Common myeloid progenitor, CD34-positive (primary cell): ENCODE data around the gene ROR2.
"Not testable (repeated sequence)": the region's sequence is repeated elsewhere in the genome, so short reads cannot be mapped to it uniquely, and the experiment has no call there.

Experiments
- CTCF ChIA-PET: fragments of 350-600 bp; sonication (Branson Sonifier 250); formaldehyde crosslinking; loops from one replicate; lab custom pipeline; 2021; ENCODE audit warnings: antibody characterized with exemption; lab: Charles Lee
- POLR2A ChIA-PET: fragments of 350-600 bp; sonication (Branson Sonifier 250); formaldehyde crosslinking; loops from one replicate; lab custom pipeline; 2021; ENCODE audit warnings: antibody characterized with exemption; lab: Charles Lee
- DNase-seq, 3 donors: peaks; one replicate each; pipeline versions ENCODE4 v3.0.0 to v3.0.0-alpha.2; 2013
- H3K27ac ChIP-seq, 2 experiments: 1 replicate in 1 of 2; 2 replicates in 1 of 2; pipeline ENCODE4 v1.7.0; 2013; ENCODE audit warnings: inconsistent platforms in 2 of 2, low read length in 2 of 2, mild to moderate bottlenecking in 2 of 2, low read depth in 1 of 2, moderate library complexity in 1 of 2; ENCODE audit not compliant: severe bottlenecking in 2 of 2, insufficient read depth in 1 of 2, poor library complexity in 1 of 2
- H3K27me3 ChIP-seq, 5 experiments: replicated peaks in 2 of 5; 1 replicate in 3 of 5; 2 replicates in 2 of 5; pipeline versions ENCODE4 v1.6.1 to v1.7.0; 2013; ENCODE audit warnings: low read length in 4 of 5, mild to moderate bottlenecking in 2 of 5, moderate library complexity in 2 of 5, inconsistent platforms in 1 of 5; ENCODE audit not compliant: insufficient read depth in 5 of 5, control insufficient read depth in 4 of 5
- H3K36me3 ChIP-seq, 4 experiments: 1 replicate in 2 of 4; 2 replicates in 2 of 4; pipeline versions ENCODE4 v1.6.1 to v1.7.0; 2013; ENCODE audit warnings: low read length in 3 of 4, control low read depth in 1 of 4, mild to moderate bottlenecking in 1 of 4; ENCODE audit not compliant: control insufficient read depth in 4 of 4, insufficient read depth in 4 of 4
- H3K4me1 ChIP-seq, 4 experiments: 1 replicate in 3 of 4; 2 replicates in 1 of 4; pipeline versions ENCODE4 v1.6.1 to v1.7.1; 2013; ENCODE audit warnings: low read length in 3 of 4, mild to moderate bottlenecking in 3 of 4, control low read depth in 1 of 4, inconsistent platforms in 1 of 4, moderate library complexity in 1 of 4; ENCODE audit not compliant: control insufficient read depth in 4 of 4, insufficient read depth in 4 of 4; ENCODE audit errors: control extremely low read depth in 1 of 4
- H3K4me3 ChIP-seq, 7 experiments: 1 replicate in 4 of 7; 2 replicates in 3 of 7; pipeline versions ENCODE4 v1.5.1 to v1.7.0; 2013; ENCODE audit warnings: mild to moderate bottlenecking in 7 of 7, low read length in 6 of 7, moderate library complexity in 6 of 7, inconsistent platforms in 2 of 7, low read depth in 2 of 7, control low read depth in 1 of 7; ENCODE audit not compliant: insufficient read depth in 4 of 7, control insufficient read depth in 1 of 7; ENCODE audit errors: extremely low read depth in 1 of 7
- H3K9me3 ChIP-seq, 5 experiments: 1 replicate in 4 of 5; 2 replicates in 1 of 5; pipeline versions ENCODE4 v1.6.1 to v1.7.1; 2013; ENCODE audit warnings: low read length in 4 of 5, mild to moderate bottlenecking in 2 of 5, inconsistent platforms in 1 of 5, low read depth in 1 of 5, moderate library complexity in 1 of 5; ENCODE audit not compliant: control insufficient read depth in 4 of 5, insufficient read depth in 2 of 5; ENCODE audit errors: control extremely low read depth in 1 of 5
- WGBS: methylation state at CpG from one replicate; pipeline ENCODE4 v1.1.5; 2013; ENCODE audit not compliant: insufficient coverage; 5-methylcytosine and 5-hydroxymethylcytosine counted together

Gene ROR2

GRCh38 chr9:91547081-91547480 lies 402.9 kb downstream of the ROR2 start:
- CTCF ChIA-PET: no interaction called here
- 100% methylated on average over 1 of the region's 2 CpGs for WGBS

GRCh38 chr9:91546574-91546973 lies 403.5 kb downstream of the ROR2 start:
- whole genome bisulfite sequencing: 100% methylated on average over 3 of the region's 4 CpGs
- no peak overlapping the region for H3K4me3 ChIP-seq
- DNase-seq: no peak
- H3K9me3 ChIP-seq: peaks cover 0 to 9% (median 0%) of the 10 kb centered on the region in 5 experiments
- POLR2A ChIA-PET: no interaction called here
- CTCF ChIA-PET: no interaction called here
- H3K27ac ChIP-seq: no peak overlapping the region
- no peaks in the 10 kb centered on the region for H3K4me1 ChIP-seq
- no peaks in the 10 kb centered on the region for H3K36me3 ChIP-seq
- peaks cover 0 to 6% (median 0%) of the 10 kb centered on the region in 5 experiments for H3K27me3 ChIP-seq

More at GRCh38 chr9:91547081-91547480, 402.9 kb downstream of the ROR2 start:
- Histone ChIP-seq H3K4me3 (no peak overlapping the region), H3K4me1 (no peaks in the 10 kb centered on the region), H3K36me3 (no peaks in the 10 kb centered on the region), H3K27me3 (peaks cover 0 to 6% (median 0%) of the 10 kb centered on the region in 5 experiments), H3K9me3 (peaks cover 0 to 9% (median 0%) of the 10 kb centered on the region in 5 experiments), H3K27ac (no peak overlapping the region)
- POLR2A ChIA-PET: no interaction called here
- no peak for DNase-seq

- ChIA-PET POLR2A (no interaction called here), CTCF (no interaction called here)
- Histone ChIP-seq H3K36me3 (no peaks in the 10 kb centered on the region), H3K4me3 (no peak overlapping the region), H3K27me3 (peaks cover 0 to 6% (median 0%) of the 10 kb centered on the region in 5 experiments), H3K9me3 (no peaks in the 10 kb centered on the region), H3K27ac (no peak overlapping the region), H3K4me1 (no peaks in the 10 kb centered on the region)
- WGBS: no CpG with 5 or more reads among the region's 3 CpGs
- no peak for DNase-seq
Observed at GRCh38 chr9:91541734-91542133, 408.3 kb downstream of the ROR2 start.

DNA sequence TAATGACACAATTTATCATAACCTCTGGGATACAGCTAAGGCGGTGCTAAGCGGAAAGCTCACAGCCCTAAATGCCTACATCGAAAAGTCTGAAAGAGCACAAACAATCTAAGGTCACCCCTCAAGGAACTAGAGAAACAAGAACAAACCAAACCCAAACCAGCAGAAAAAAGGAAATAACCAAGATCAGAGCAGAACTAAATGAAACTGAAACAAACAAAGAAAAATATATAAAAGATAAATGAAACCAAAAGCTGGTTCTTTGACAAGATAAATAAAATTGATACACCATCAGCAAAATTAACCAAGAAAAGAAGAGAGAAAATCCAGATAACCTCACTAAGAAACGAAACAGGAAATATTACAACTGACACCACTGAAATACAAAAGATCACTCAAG lies 409.5 kb downstream of the ROR2 start:
- H3K27ac ChIP-seq, POLR2A ChIA-PET, H3K4me3 ChIP-seq: not testable (repeated sequence)

GRCh38 chr9:91536211-91536691 lies 413.8 kb downstream of the ROR2 start:
- 100% methylated on average over 2 of the region's 3 CpGs for WGBS
- POLR2A ChIA-PET: no interaction called here
- no peak for DNase-seq
- Histone ChIP-seq H3K9me3 (no peaks in the 10 kb centered on the region), H3K4me3 (no peak overlapping the region), H3K27ac (no peak overlapping the region), H3K27me3 (peaks cover 0 to 3% (median 0%) of the 10 kb centered on the region in 5 experiments), H3K4me1 (no peaks in the 10 kb centered on the region), H3K36me3 (no peaks in the 10 kb centered on the region)
- CTCF ChIA-PET: no interaction called here

More for the DNA sequence above, 409.5 kb downstream of the ROR2 start:
- H3K27me3 ChIP-seq, H3K9me3 ChIP-seq, DNase-seq, H3K36me3 ChIP-seq, CTCF ChIA-PET, H3K4me1 ChIP-seq: not testable (repeated sequence)
- WGBS: 100% methylated on average over 1 of the region's 4 CpGs

- no peaks in the 10 kb centered on the region for H3K4me1 ChIP-seq
- no peak overlapping the region for H3K27ac ChIP-seq
- H3K4me3 ChIP-seq: no peak overlapping the region
- no peak for DNase-seq
- no peaks in the 10 kb centered on the region for H3K36me3 ChIP-seq
- POLR2A ChIA-PET: no interaction called here
- CTCF ChIA-PET: no interaction called here
- no peaks in the 10 kb centered on the region for H3K9me3 ChIP-seq
- peaks cover 0 to 3% (median 0%) of the 10 kb centered on the region in 5 experiments for H3K27me3 ChIP-seq
Observed at GRCh38 chr9:91534374-91534773, 415.7 kb downstream of the ROR2 start.

DNA sequence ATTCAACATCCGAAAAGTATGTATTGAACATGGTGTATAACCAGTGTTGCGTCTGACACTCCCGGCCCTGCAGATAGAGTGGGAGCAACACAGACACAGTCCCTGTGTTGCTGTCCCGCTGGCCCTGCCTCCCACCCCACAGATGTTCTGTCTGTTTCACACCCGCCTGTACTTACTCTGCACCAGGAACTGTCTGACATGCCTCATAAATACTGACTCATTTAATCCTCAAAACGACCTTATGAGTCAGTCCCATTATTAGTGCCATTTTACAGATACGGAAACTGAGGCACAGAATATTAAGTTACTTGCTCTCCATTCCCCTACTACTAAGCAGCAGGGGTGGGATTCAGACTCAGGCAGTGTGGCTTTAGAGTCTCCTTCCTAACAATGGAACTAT lies 416.6 kb downstream of the ROR2 start:
- DNase-seq: no peak
- Histone ChIP-seq H3K4me1 (no peaks in the 10 kb centered on the region), H3K9me3 (no peaks in the 10 kb centered on the region), H3K36me3 (no peaks in the 10 kb centered on the region), H3K4me3 (no peak overlapping the region), H3K27me3 (peaks cover 0 to 3% (median 0%) of the 10 kb centered on the region in 5 experiments), H3K27ac (no peak overlapping the region)
- ChIA-PET CTCF (interaction anchor here (0.7 kb wide), 1 partner anchor 75 kb away, joined by 3 read pairs; no protein-coding TSS in a partner anchor), POLR2A (no interaction called here)
- 93% methylated on average over 6 of the region's 7 CpGs for WGBS
